ENCODE measurements around the gene TNFRSF21.
"Not testable (repeated sequence)": the region's sequence is repeated elsewhere in the genome, so short reads cannot be mapped to it uniquely, and the experiment has no call there.

The TNFRSF21 gene

GRCh38 chr6:47319867-47320266 lies 10.2 kb upstream of the TNFRSF21 start:
- no peak for DNase-seq

DNA sequence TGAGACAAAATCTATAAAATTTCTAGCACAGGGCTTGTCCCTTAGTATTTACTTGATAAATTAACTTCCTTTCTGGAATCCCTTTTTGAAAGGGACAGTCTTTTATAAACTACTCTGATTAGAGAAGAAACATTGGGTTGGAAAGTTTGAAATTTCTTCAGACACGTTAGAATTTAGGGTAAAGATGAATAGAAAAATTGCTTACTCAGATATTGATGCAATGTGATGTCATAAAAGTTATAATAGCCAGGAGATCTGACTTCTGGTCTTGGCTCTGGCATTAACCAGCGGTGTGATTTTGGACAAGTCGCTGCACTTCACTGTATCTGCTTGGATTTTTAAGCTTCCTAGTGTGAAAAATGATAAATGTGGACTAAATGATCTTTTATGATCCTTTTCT lies 9.7 kb upstream of the TNFRSF21 start:
- no peak for DNase-seq

- no peak for DNase-seq
Measured at GRCh38 chr6:47318236-47318989, 8.7 kb upstream of the TNFRSF21 start.

DNA sequence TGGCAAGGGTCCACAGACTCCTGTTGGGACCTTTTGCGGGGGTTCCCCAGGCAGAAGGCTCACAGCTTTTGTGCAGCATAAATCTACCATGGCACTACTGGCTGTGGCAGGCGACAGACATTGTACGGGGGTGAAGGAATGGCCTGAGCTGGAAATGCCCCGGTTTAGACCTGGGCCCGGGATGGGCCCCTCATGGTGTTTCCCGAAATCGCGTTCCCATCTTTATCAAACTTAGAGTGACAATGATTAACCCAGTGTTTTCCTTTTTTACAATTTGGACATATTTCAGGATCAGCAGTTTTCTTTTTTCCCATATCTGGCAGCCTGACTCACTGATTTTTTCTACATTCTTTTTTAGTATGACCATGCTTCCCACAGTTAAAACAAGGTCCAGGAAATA lies 5.5 kb upstream of the TNFRSF21 start:
- not testable (repeated sequence) for DNase-seq

DNA sequence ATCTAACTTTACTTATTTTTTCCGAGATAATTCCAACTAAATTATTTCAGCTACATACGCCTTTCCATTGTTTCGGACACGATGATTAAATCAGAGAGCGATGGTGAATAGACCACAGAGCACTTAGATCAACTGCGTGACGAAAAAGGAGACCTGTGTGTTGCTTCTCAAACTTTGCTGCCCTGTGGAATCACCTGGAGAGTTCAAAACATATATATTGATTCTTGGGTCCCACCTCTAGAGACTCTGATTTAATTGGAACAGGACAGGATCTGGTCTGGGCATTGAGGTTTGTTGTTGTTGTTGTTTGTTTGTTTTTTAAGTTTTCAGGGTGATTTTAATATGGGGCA lies 401 bp upstream of the TNFRSF21 start:
- DNase-seq: no peak

DNA sequence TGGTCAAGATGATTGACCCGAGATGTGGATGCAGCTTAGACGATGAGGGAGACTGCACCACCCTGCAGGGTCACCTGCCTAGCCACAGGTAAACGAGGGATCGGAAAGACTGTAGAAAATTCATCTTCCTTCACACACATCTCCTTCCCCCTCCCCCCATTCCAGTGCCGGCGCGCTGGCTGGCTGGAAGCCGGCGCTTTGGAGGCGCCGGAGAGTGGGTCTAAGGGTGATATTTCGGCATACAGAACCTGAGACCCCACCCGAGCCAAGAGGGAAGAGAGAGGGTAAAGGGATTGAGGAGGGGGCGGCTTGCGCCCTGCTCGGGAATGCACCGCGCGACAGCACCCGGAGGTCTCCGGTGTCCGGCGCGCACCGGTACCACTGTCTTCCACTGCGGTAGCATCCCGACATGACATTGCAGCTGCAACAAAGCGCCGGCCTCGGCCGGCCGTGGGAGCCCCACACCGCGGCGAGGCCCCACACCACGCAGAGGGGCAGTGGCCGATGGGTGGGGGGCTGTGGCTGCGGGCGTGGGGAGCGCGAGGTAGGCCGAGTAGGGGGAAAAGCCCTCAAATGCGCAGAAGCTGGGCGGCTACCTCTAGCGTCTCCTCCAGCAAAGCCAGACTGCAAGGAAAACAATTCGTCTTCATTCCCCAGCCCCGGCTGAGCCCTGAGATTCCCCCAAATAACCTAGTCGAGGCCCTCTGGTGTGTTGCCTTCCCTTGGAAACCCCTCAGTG lies 984 bp downstream of the TNFRSF21 start:
- no peak for DNase-seq

- DNase-seq: no peak
Measured at GRCh38 chr6:47308198-47308517, 1.5 kb downstream of the TNFRSF21 start.

DNA sequence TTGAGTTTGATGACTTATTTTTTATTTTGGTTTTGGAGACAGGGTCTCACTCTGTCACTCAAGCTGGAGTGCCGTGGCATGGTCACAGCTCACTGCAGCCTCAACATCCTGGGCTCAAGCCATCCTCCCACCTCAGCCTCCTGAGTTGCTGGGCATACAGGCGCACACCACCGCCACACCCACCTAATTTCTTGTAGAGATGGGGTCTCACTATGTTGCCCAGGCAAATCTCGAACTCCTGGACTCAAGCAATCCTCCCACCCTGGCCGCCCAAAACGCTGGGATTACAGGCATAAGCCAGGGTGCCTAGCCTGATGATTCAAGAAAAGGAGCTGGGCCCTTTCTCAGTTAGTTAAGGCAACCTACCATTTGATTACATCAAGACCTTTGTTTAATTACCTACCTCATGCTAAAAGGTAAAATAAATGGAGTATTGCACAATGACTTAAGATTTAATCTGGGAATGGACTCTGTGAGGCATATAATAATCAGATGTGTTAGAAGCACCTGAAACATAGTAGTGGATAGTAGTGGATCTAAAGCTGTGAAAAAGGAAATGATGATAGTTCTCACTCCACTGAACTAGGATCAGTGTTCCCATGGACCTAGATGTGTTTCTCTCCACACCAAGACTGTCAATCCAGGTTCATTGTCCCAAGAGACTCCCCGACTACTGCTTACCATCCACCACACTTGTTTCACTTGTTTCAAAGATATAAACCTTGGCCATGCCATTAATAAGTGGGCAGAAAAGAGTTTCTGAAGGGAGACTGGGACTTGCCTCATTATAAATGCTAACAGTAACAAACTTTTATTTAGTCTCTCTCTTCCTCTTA lies 2.1 kb downstream of the TNFRSF21 start:
- DNase-seq: no peak

DNA sequence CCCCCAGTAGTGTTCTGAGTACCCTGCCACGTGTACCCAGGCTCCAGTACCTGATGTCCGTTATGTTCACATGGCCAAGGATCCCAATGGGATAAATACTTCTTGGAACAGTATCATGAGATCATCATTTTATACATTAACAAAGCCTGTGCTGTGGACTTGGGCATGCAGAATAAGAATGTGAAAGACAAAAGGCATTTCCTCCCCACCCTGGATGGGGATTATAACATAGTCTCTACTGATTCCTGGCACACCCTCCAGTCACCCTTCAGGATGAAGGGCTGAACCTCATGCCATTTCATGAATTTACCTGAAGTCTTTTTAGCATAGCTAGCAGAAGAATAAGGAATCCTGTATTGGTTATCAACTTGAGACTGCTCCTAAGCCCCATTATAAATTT lies 2.8 kb downstream of the TNFRSF21 start:
- DNase-seq: no peak

DNA sequence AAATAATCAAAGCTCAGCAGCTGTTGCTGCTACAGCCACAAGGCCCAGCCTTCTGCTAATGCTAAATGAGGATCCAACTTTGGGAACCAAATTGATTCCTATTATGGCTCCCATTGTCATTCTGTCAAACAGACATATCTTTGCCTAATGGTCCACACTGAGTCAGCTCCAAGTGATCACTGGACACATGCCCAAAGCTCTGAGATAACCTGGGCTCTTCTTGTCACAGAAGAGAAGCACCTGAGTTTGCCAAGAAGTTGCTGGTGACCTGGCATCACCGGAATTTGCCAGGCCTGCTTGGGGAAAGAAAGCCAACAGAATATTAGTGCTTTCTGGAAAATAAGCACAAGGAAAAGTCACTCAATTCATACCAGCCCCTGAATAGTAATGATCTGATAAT lies 5.8 kb downstream of the TNFRSF21 start:
- no peak for DNase-seq

- DNase-seq: no peak
Measured at GRCh38 chr6:47303342-47303741, 6.4 kb downstream of the TNFRSF21 start.

GRCh38 chr6:47302043-47302442 lies 7.7 kb downstream of the TNFRSF21 start:
- DNase-seq: no peak

DNA sequence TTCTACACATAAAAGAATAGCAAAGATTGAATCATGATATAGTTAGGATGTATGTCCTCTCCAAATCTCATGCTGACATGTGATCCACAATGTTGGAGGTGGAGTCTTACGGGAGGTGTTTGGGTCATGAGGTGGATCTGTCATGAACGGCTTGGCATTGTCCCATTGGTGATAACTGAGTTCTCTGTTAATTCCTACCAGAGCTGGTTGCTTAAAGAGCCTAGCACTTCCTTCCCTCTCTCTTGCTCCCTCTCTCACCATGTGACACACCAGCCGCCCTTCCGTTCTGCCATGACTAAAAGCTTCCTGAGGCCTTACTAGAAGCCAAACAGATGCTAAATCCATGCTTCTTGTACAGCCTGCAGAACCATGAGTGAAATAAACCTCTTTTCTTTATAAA lies 8.3 kb downstream of the TNFRSF21 start:
- DNase-seq: no peak

DNA sequence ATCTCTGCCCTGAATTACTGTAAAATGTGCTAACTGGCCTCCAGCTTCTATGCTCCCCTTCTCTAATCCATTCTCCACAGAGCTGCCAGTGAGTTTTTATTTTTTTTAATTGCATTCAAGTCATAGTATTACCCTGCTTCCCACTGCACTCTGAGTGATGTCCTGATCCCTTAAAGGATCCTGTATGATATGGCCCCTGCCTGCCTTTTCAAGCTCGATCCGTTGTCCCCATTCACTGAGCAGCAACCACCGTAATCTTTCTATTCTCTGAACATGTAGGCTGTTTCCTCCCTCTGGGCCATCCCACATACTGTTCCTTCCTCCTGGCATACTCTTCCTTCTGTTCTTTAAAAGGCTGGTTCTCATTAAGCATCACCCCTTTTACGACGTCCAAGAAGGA lies 9.3 kb downstream of the TNFRSF21 start:
- no peak for DNase-seq

GRCh38 chr6:47299965-47300364 lies 9.7 kb downstream of the TNFRSF21 start:
- no peak for DNase-seq

DNA sequence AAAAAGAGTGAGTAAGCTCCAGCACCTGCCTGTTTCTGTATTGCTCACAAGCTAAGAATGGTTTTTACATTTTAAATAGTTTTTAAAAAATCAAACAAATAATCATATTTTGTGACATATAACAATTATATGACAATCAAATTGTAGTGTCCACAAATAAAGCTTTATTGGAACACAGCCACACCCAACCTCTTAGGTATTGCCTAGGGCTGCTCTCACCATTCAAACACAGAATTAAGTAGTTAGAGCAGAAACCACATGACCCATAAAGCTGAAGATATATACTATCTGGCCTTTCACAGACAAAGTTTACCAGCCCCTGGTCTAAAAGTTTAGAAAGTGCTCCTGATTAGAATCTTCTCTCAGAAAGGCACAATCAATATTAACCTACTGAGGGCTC lies 11.2 kb downstream of the TNFRSF21 start:
- DNase-seq: no peak

- DNase-seq: no peak
Measured at GRCh38 chr6:47294990-47295389, 14.7 kb downstream of the TNFRSF21 start.

- DNase-seq: no peak
Measured at GRCh38 chr6:47292944-47293343, 16.8 kb downstream of the TNFRSF21 start.

GRCh38 chr6:47292027-47292426 lies 17.7 kb downstream of the TNFRSF21 start:
- DNase-seq: no peak

DNA sequence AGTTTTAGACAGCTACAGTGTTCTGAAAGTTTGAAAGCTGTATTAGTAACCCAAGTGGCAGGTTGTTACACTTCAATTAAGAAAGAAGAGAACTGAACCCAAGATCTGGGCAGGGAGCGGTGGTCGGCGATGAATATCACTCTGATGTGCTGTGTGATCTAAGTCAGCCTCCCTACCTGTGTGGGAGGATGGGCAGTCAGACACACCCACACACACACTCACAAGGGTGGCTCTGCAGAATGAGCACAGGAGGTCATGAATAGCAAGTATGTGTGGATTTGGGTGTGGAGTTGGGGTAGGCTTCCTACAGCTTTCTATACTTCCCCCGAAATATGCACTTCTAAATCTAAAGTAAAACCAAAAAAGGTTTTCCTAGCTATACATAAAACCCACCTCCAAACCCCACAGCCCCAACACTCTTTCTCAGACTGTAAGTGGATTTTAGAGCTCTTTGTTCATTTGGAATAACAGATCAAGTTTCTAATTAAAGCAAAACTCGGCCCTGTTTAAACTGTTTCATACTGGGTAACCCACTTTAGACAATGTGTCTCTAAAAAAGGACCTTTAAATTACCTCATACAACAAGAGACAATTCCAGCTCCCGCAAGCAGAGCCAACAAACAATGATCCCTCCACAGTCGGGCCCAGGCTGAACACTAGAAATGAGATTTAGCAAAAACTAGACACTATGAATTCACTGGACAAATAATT lies 19.4 kb downstream of the TNFRSF21 start:
- no peak for DNase-seq

- DNase-seq: no peak
Measured at GRCh38 chr6:47288267-47289090, 21.2 kb downstream of the TNFRSF21 start.

DNA sequence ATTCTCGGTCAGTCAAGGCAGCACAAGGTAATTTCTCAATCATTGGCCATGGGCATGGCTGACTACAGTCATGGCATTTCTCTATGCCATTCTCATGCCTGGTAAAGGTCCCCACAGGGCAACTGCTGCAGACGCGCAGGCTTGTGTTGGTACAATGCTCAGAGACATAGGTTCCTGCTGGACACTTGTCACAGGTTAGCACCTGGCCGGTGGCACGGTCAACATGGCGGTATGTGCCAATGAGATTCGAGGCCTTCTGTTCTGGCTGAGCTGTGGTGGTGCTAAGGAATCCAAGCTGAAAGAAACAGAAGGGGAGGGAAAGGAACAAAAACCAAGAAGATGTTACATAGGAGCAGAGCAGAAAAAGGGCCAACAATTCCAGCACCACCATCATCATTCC lies 23.4 kb downstream of the TNFRSF21 start:
- DNase-seq: no peak
